Lung (tissue), 12 donors: ENCODE data around the gene CTDSPL. TPM values are rescaled to one million over a fixed set of nuclear protein-coding genes. Genes with fewer than 3 reads are reported as not detected.

Source experiments
- ATAC-seq: fragments of 200-7000 bp; cut with Tn5 transposase; one replicate; pipeline ENCODE4 v1.9.1; 2020; ENCODE audit warnings: moderate number of reproducible peaks; ENCODE audit not compliant: insufficient read depth, low FRiP score
- DNase-seq, 3 donors: peaks; one replicate each; pipeline ENCODE4 v3.0.0-alpha.2; 2013 to 2017
- H3K27ac ChIP-seq, 2 donors: one replicate each; pipeline ENCODE4 v1.5.1; 2013; ENCODE audit warnings: mild to moderate bottlenecking in 2 of 2, moderate library complexity in 2 of 2, control low read depth in 1 of 2, inconsistent platforms in 1 of 2, low read depth in 1 of 2, low read length in 1 of 2
- H3K27me3 ChIP-seq, 3 donors: one replicate each; pipeline ENCODE4 v1.5.1; 2013; ENCODE audit warnings: low read length in 2 of 3; ENCODE audit not compliant: control insufficient read depth in 3 of 3, insufficient read depth in 3 of 3
- H3K36me3 ChIP-seq, 4 donors: one replicate each; pipeline ENCODE4 v1.5.1; 2013; ENCODE audit warnings: low read length in 4 of 4, mild to moderate bottlenecking in 1 of 4, moderate library complexity in 1 of 4; ENCODE audit not compliant: control insufficient read depth in 4 of 4, insufficient read depth in 4 of 4
- H3K4me1 ChIP-seq, 5 donors: one replicate each; pipeline ENCODE4 v1.5.1; 2013; ENCODE audit warnings: low read length in 5 of 5, mild to moderate bottlenecking in 2 of 5, moderate library complexity in 1 of 5; ENCODE audit not compliant: control insufficient read depth in 5 of 5, insufficient read depth in 5 of 5
- H3K4me3 ChIP-seq: one replicate; pipeline ENCODE4 v1.5.1; 2013; ENCODE audit warnings: mild to moderate bottlenecking, control low read depth, moderate library complexity
- H3K9ac ChIP-seq, 2 donors: one replicate each; pipeline ENCODE4 v1.5.1; 2013; ENCODE audit warnings: low read length in 2 of 2, control low read depth in 1 of 2; ENCODE audit not compliant: insufficient read depth in 1 of 2
- H3K9me3 ChIP-seq, 4 donors: one replicate each; pipeline ENCODE4 v1.5.1; 2013; ENCODE audit warnings: low read length in 3 of 4, mild to moderate bottlenecking in 1 of 4, moderate library complexity in 1 of 4; ENCODE audit not compliant: control insufficient read depth in 4 of 4, insufficient read depth in 3 of 4
- WGBS, 2 donors: extraction: QIAGEN DNeasy Blood & Tissue Kit; methylation state at CpG; one replicate each; pipeline ENCODE4 v1.1.7; 2013; 5-methylcytosine and 5-hydroxymethylcytosine counted together
- polyA plus RNA-seq, 2 donors: library from polyadenylated mRNA; stranded (reverse); fragments of 200-250 nt; gene quantifications; one replicate each; pipeline ENCODE4 v1.2.1, GENCODE V29; 2013
- total RNA-seq, 2 donors: library from RNA; depleted of rRNA in 1 of 2; stranded (reverse); fragments of >200 nt in 1 of 2; gene quantifications; one replicate each; pipeline ENCODE4 v1.2.1, GENCODE V29; 2014 to 2021
- TF ChIP-seq, protein P1 (sequence below): IDR thresholded peaks from 2 replicates; pipeline ENCODE4 v1.5.1; 2012; ENCODE audit warnings: mild to moderate bottlenecking; ENCODE audit errors: control extremely low read depth, extremely low read depth
- donor health status: control.
- donor health status: control.
- donor health status: Bipolar disorder and iron deficiency.
- donor health status: healthy.
- donor health status: DM: yes; HTN: yes; CAD: no.

Gene CTDSPL
- total and polyA plus RNA-seq, 4 donors, result 12.5 to 79.1 (median 33.5) TPM

DNA sequence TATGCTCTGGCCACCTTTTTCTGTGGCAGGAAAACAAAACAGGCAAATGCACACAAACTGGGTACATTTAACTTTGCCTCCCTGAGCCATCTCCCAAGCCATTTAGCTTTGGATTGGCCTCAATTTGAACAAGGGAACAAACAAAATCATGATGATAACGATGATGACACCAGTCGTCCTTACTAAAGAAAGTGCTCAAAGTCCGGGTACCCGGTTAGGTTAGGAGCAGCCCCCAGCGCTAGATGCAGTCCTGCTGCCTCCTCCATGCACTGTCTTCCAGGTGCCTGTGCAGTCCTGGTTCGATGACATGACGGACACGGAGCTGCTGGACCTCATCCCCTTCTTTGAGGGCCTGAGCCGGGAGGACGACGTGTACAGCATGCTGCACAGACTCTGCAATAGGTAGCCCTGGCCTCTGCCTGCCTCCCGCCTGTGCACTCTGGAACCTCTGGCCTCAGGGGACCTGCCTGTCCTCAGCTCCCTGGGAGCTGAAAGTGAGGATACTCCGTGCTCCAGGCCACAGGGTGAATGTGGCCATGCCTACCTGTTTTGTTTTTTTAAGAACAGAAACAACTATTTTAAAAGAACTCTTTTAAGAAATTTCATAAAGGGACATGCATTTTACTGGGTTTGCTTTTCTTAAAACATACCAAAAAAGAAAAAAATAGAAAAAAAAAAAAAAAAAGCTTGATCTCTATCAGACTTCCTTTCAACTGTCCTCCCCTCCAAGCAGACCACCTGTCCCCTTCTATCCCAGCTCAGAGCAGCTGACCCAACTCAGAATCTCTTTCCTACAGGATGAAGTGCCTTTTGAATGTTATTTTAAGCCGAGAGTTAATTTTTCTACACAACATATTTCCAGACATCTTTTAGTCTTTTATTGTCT is 119.0 kb downstream of the CTDSPL start:
- no peak overlapping the region for H3K9ac ChIP-seq
- 76 to 87% methylated on average over 14 of the region's 14 CpGs for WGBS, 2 donors
- peak in 1 of 3 donors; percentile 3 for DNase-seq

GRCh38 chr3:37981348-37981664 is 119.6 kb downstream of the CTDSPL start:
- Histone ChIP-seq H3K4me1 (peaks cover 0 to 8% (median 1%) of the 10 kb centered on the region in 5 donors), H3K4me3 (no peak overlapping the region), H3K9ac (no peak overlapping the region), H3K27me3 (no peaks in the 10 kb centered on the region), H3K36me3 (peaks cover 0 to 29% (median 21%) of the 10 kb centered on the region in 4 donors), H3K27ac (no peak overlapping the region), H3K9me3 (no peaks in the 10 kb centered on the region)
- DNase-seq (no peak), ATAC-seq (no peak)
- WGBS, 2 donors, result 95% methylated on average over 2 of the region's 2 CpGs
- TF ChIP-seq, protein P1, sequence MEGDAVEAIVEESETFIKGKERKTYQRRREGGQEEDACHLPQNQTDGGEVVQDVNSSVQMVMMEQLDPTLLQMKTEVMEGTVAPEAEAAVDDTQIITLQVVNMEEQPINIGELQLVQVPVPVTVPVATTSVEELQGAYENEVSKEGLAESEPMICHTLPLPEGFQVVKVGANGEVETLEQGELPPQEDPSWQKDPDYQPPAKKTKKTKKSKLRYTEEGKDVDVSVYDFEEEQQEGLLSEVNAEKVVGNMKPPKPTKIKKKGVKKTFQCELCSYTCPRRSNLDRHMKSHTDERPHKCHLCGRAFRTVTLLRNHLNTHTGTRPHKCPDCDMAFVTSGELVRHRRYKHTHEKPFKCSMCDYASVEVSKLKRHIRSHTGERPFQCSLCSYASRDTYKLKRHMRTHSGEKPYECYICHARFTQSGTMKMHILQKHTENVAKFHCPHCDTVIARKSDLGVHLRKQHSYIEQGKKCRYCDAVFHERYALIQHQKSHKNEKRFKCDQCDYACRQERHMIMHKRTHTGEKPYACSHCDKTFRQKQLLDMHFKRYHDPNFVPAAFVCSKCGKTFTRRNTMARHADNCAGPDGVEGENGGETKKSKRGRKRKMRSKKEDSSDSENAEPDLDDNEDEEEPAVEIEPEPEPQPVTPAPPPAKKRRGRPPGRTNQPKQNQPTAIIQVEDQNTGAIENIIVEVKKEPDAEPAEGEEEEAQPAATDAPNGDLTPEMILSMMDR, result no peak

More for the DNA sequence above, 119.0 kb downstream of the CTDSPL start:
- Histone ChIP-seq H3K27me3 (no peaks in the 10 kb centered on the region), H3K27ac (no peak overlapping the region), H3K36me3 (peaks cover 0 to 34% (median 25%) of the 10 kb centered on the region in 4 donors), H3K9me3 (no peaks in the 10 kb centered on the region), H3K4me1 (peaks cover 0 to 4% (median 0%) of the 10 kb centered on the region in 5 donors), H3K4me3 (no peak overlapping the region)
- ATAC-seq, result no peak
- TF ChIP-seq, protein P1, result no peak

DNA sequence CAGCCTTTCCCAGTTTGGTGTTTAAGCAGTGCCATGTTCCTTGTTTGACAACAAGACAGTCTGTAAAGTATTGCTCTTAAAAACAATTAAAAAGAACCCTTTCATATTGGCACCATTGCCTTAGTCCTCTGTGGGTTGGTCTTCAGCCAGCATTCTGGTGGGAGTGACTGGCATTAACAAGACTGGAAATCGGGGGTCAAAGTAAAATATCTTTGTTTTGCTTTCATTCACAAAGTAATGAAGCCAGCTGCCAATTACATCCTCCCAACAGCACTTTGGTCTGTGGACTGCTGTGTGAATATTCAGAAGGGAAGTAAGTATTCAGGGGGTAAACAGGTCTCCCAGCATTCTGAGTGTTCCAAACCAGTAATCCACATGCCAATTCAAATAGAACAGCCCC is 120.7 kb downstream of the CTDSPL start:
- Histone ChIP-seq H3K36me3 (peaks cover 0 to 23% (median 15%) of the 10 kb centered on the region in 4 donors), H3K9me3 (no peaks in the 10 kb centered on the region), H3K9ac (no peak overlapping the region), H3K4me1 (peaks cover 0 to 10% (median 8%) of the 10 kb centered on the region in 5 donors), H3K4me3 (no peak overlapping the region), H3K27me3 (no peaks in the 10 kb centered on the region), H3K27ac (no peak overlapping the region)
- TF ChIP-seq, protein P1, result no peak
- 51 to 85% methylated on average over 1 of the region's 1 CpG for WGBS, 2 donors
- no peak for DNase-seq
- no peak for ATAC-seq
